Activated gamma-delta T cell treated with Interleukin-2 at 50 U/mL for 16 hours (primary cell): ENCODE data around the gene PPP1CC.
"Not testable (repeated sequence)": the region's sequence is repeated elsewhere in the genome, so short reads cannot be mapped to it uniquely, and the experiment has no call there.

ENCODE experiments used
- DNase-seq: peaks from one replicate; pipeline ENCODE4 v3.0.0-alpha.2; 2020

Gene PPP1CC

GRCh38 chr12:110722892-110723291 lies 19.8 kb downstream of the PPP1CC start:
- not testable (repeated sequence) for DNase-seq

DNA sequence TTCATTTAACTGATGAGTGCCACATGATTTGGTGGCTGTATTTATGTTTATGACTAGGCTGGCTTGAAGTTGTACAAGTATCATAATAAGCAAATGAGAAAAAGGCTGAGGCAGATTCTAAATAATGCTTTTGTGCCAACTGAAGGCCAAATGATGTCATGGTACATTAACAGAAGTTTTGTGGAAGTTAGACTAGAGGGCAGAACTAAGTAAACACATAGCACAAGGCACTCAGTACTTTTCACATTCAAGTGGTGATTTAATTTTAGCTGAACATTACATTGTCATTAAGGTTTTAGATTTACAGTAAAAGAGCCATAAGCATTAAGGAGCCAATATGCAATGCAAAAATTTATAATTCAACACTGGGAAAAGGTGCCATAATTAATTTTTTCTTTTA lies 21.1 kb downstream of the PPP1CC start:
- DNase-seq: no peak

DNA sequence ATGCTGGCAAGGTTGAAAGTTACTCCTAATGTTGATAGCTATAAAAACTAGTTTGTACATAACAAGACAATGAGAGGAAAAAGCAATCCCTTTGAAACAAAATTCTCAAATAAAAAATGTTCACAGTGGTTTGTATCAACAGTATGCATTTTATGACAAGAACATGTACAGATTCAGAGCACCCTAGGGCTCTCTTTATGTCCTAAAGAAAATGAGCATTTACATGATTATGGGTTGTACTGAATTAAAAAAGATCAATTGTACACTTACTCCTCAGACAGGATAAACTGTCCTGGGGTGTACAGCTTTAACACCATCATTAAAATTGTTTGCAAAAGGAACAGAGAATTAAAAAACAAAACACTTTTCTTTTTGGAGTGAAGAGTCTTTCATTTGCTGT lies 22.2 kb downstream of the PPP1CC start:
- no peak for DNase-seq

GRCh38 chr12:110718222-110718908 lies 24.3 kb downstream of the PPP1CC start:
- no peak for DNase-seq

DNA sequence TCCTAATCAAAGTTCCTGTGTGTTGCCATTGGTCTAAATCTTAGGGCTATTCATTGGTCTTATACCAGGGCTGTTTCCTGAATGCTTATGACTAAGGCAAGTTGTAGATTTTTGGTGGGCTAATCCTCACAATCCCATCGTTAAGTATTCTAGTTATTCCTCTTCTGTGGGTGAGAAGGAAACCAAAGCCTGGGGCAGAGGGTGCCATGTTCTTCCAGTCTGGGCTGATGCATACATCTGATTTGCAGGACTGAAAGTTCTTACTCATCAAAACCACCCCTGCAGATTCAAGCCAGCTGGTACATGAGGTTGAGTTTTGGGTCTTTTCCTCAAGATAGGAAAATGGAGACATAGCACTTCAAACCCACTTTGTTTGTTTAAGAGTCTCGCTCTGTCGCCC lies 25.7 kb downstream of the PPP1CC start:
- DNase-seq: no peak

- DNase-seq: no peak
Observed at GRCh38 chr12:110708917-110709316, 33.8 kb downstream of the PPP1CC start.

DNA sequence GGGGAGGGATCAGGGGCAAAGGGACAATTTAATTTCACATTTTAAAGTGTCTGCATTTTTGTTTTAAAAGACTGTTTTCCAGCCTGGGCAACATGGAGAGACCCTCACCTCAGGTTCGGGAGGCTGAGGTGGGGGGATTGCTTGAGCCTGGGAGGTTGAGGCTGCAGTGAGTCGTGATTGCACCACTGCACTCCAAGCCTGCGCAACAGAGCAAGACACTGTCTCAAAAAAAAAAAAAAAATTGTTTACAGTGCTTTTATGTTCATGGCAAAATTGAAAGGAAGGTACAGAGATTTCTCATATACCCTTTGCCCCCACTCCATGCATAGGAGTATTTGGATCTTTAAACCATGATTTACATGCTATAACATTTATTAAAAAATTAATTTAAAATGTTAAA lies 37.4 kb downstream of the PPP1CC start:
- DNase-seq: no peak

- DNase-seq: no peak
Observed at GRCh38 chr12:110704750-110705149, 37.9 kb downstream of the PPP1CC start.

DNA sequence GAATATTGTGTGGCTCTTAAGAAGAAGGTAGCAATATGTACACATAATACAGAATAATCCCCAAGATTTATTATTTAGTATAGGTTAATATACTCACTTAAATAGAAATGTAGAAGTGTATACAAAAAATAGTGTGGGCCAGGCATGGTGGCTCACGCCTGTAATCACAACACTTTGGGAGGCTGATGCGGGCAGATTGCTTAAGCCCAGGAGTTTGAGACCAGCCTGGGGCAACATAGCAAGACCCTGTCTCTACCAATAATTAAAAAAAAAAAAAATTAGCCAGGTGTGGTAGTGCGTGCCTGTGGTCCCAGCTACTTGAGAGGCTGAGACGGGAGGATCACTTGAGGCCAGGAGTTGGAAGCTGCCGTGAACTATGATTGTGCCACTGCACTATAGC lies 38.5 kb downstream of the PPP1CC start:
- no peak for DNase-seq

GRCh38 chr12:110702081-110702480 lies 40.6 kb downstream of the PPP1CC start:
- DNase-seq: no peak

GRCh38 chr12:110699591-110700445 lies 42.9 kb downstream of the PPP1CC start:
- no peak for DNase-seq

DNA sequence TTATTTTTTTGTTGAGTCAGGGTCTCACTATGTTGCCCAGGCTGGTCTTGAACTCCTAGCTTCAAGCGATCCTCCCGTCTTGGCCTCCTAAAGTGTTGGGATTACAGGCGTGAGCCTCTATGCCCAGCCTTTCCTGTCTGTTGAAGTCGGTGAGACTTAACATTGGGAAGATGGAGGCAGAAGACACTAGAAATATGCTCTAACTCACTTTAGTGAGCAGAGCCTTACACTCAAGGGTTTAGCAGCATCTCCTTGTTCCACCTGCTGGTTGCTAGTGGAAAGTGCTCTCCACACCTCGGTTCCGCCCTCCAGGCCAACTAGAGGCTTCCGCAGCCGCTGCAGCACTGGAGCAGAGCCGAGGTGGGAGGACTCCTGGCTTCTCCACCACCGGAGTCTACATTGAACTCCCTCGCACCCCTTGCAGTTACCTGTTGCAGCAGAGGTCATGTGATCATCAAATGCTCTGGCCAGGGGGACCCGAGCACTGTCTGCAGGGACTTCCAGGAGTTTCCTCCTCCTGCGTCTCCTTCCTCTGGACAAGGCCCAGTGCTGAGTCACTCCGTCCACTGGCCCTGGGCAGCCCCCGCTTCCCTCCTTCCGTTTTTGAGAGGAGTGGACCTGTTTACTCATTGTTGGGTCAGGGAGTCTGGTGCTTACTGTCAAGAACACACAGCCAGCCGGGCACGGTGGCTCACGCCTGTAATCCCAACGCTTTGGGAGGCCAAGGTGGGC lies 44.4 kb downstream of the PPP1CC start:
- peak; percentile 74 for DNase-seq

DNA sequence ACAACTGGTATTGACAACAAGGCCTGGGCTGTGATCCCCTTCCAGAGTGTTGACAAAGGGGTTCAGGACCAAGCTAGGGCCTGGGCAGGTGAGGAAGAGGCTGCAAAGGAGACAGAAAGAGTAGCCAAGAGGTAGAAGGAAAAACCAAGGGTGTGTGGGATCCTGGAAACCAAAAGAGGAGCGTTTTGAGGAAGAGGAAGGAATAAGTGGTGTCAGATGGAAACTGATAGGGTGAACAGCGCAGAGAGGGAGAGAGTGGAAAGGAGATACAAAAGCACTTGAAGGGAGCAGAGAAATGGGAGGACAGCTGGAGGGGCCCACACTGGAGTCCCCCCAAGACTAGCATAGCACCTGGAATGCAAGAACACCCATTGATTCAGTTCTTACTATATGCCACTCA lies 45.5 kb downstream of the PPP1CC start:
- DNase-seq: no peak

GRCh38 chr12:110696283-110696682 lies 46.4 kb downstream of the PPP1CC start:
- no peak for DNase-seq

GRCh38 chr12:110694330-110694901 lies 48.3 kb downstream of the PPP1CC start:
- DNase-seq: no peak

- no peak for DNase-seq
Observed at GRCh38 chr12:110693731-110694130, 49.0 kb downstream of the PPP1CC start.

- no peak for DNase-seq
Observed at GRCh38 chr12:110690127-110690430, 52.6 kb downstream of the PPP1CC start.

- peak; percentile 55 for DNase-seq
Observed at GRCh38 chr12:110689281-110690126, 53.2 kb downstream of the PPP1CC start.

GRCh38 chr12:110688446-110689280 lies 54.0 kb downstream of the PPP1CC start, which contains the start of gene HVCN1:
HVCN1 (minus strand) TSS chr12:110689115; CDS start chr12:110683245, 5,870 bp downstream.
- DNase-seq: peak; percentile 39

GRCh38 chr12:110687396-110688169 lies 55.1 kb downstream of the PPP1CC start:
- no peak for DNase-seq
